MM.1S (cell line): ENCODE data around the gene GNAI2.

Source experiments
- DNase-seq: peaks from one replicate; pipeline ENCODE4 v3.0.0-alpha.2; 2015
- H2AFZ ChIP-seq: fragments of 300-600 bp; sonication (generic); 2 replicates; pipeline ENCODE4 v1.6.0; 2016; ENCODE audit warnings: antibody characterized with exemption, low read length
- H3F3A ChIP-seq: fragments of 300-600 bp; sonication (generic); 2 replicates; pipeline ENCODE4 v1.6.1; 2016; ENCODE audit warnings: mild to moderate bottlenecking, antibody characterized with exemption, low read length, moderate library complexity, mixed read lengths; ENCODE audit not compliant: insufficient read depth
- H3K27ac ChIP-seq: fragments of 300-600 bp; sonication (generic); 2 replicates; pipeline ENCODE4 v1.5.1; 2016; ENCODE audit warnings: mild to moderate bottlenecking, low read length
- H3K27me3 ChIP-seq: fragments of 300-600 bp; sonication (generic); replicated peaks from 2 replicates; pipeline ENCODE4 v1.6.0; 2016; ENCODE audit warnings: low read length; ENCODE audit not compliant: insufficient read depth
- H3K36me3 ChIP-seq: fragments of 300-600 bp; sonication (generic); replicated peaks from 2 replicates; pipeline ENCODE4 v1.6.1; 2016; ENCODE audit warnings: mild to moderate bottlenecking, low read length, mixed read lengths; ENCODE audit not compliant: insufficient read depth
- H3K4me1 ChIP-seq: fragments of 300-600 bp; sonication (generic); 2 replicates; pipeline ENCODE4 v1.6.1; 2016; ENCODE audit warnings: low read length, mixed read lengths
- H3K4me2 ChIP-seq: fragments of 300-600 bp; sonication (generic); 2 replicates; pipeline ENCODE4 v1.6.0; 2016; ENCODE audit warnings: low read depth, low read length
- H3K4me3 ChIP-seq: fragments of 300-600 bp; sonication (generic); 2 replicates; pipeline ENCODE4 v1.5.1; 2016; ENCODE audit warnings: low read length, mixed read lengths
- H3K79me2 ChIP-seq: fragments of 300-600 bp; sonication (generic); 2 replicates; pipeline ENCODE4 v1.6.1; 2016; ENCODE audit warnings: mixed run types, low read length, mixed read lengths
- H3K9ac ChIP-seq: fragments of 300-600 bp; sonication (generic); 2 replicates; pipeline ENCODE4 v1.6.1; 2016; ENCODE audit warnings: low read length, mixed read lengths
- H3K9me2 ChIP-seq: fragments of 300-600 bp; sonication (generic); replicated peaks from 2 replicates; pipeline ENCODE4 v1.6.1; 2016; ENCODE audit warnings: mild to moderate bottlenecking, low read length, mixed read lengths; ENCODE audit not compliant: insufficient read depth
- H3K9me3 ChIP-seq: fragments of 300-600 bp; sonication (generic); replicated peaks from 2 replicates; pipeline ENCODE4 v1.6.1; 2016; ENCODE audit warnings: mild to moderate bottlenecking, low read length, mixed read lengths; ENCODE audit not compliant: insufficient read depth
- H4K20me1 ChIP-seq: fragments of 300-600 bp; sonication (generic); 2 replicates; pipeline ENCODE4 v1.6.1; 2016; ENCODE audit warnings: mild to moderate bottlenecking, low read length, moderate library complexity, mixed read lengths; ENCODE audit not compliant: insufficient read depth
- CTCF ChIP-seq: fragments of 300-600 bp; sonication (generic); IDR thresholded peaks from 2 replicates; pipeline ENCODE4 v1.5.1; 2016; ENCODE audit warnings: antibody characterized with exemption, low read length, mixed read lengths
- EZH2 ChIP-seq: fragments of 300-600 bp; sonication (generic); optimal IDR thresholded peaks from 2 replicates; pipeline ENCODE3; 2017; ENCODE audit warnings: low read depth, mild to moderate bottlenecking, antibody characterized with exemption, low read length, mixed read lengths
- EZH2phosphoT487 ChIP-seq: fragments of 300-600 bp; sonication (generic); IDR thresholded peaks from 2 replicates; pipeline ENCODE4 v1.6.1; 2018; ENCODE audit warnings: antibody characterized with exemption, low read length

The GNAI2 gene

GRCh38 chr3:50196253-50196801, 39.7 kb upstream of the GNAI2 start:
- no peaks in the 10 kb centered on the region for H3K36me3 ChIP-seq
- H3K4me2 ChIP-seq = no peak overlapping the region
- H3K4me1 ChIP-seq = no peaks in the 10 kb centered on the region
- no peak overlapping the region for H3K27ac ChIP-seq
- no peaks in the 10 kb centered on the region for H3F3A ChIP-seq
- H3K9me2 ChIP-seq = no peaks in the 10 kb centered on the region
- H3K79me2 ChIP-seq = no peaks in the 10 kb centered on the region
- H3K4me3 ChIP-seq = no peak overlapping the region
- peaks cover 82% of the 10 kb centered on the region for H3K27me3 ChIP-seq
- H3K9me3 ChIP-seq = no peaks in the 10 kb centered on the region
- no peak for TF ChIP-seq EZH2
- no peak for DNase-seq
- H2AFZ ChIP-seq = no peak overlapping the region
- H3K9ac ChIP-seq = no peak overlapping the region
- no peaks in the 10 kb centered on the region for H4K20me1 ChIP-seq

- H3K9me2 ChIP-seq = no peaks in the 10 kb centered on the region
- no peak overlapping the region for H3K9ac ChIP-seq
- TF ChIP-seq EZH2phosphoT487 (no peak), EZH2 (no peak), CTCF (no peak)
- no peak for DNase-seq
- no peaks in the 10 kb centered on the region for H3K79me2 ChIP-seq
- no peak overlapping the region for H3K4me2 ChIP-seq
- H3K4me1 ChIP-seq = no peaks in the 10 kb centered on the region
- H3K9me3 ChIP-seq = no peaks in the 10 kb centered on the region
- H3K27me3 ChIP-seq = peaks cover 87% of the 10 kb centered on the region
- H4K20me1 ChIP-seq = no peaks in the 10 kb centered on the region; the same call in 1 of the 2 replicates
- H3K4me3 ChIP-seq = no peak overlapping the region
- no peaks in the 10 kb centered on the region for H3F3A ChIP-seq
- H3K27ac ChIP-seq = no peak overlapping the region
- H2AFZ ChIP-seq = no peak overlapping the region
- no peaks in the 10 kb centered on the region for H3K36me3 ChIP-seq
Measured at GRCh38 chr3:50201573-50202315, 34.3 kb upstream of the GNAI2 start.

GRCh38 chr3:50202353-50203112, 33.5 kb upstream of the GNAI2 start:
- TF ChIP-seq EZH2phosphoT487 (no peak), CTCF (no peak), EZH2 (no peak)
- no peak for DNase-seq
- Histone ChIP-seq H2AFZ (no peak overlapping the region), H3K27me3 (peaks cover 86% of the 10 kb centered on the region), H3K9me3 (no peaks in the 10 kb centered on the region), H3K4me3 (no peak overlapping the region), H4K20me1 (no peaks in the 10 kb centered on the region; the same call in 1 of the 2 replicates), H3K79me2 (no peaks in the 10 kb centered on the region), H3K36me3 (no peaks in the 10 kb centered on the region), H3K9me2 (no peaks in the 10 kb centered on the region), H3F3A (no peaks in the 10 kb centered on the region), H3K4me1 (no peaks in the 10 kb centered on the region), H3K9ac (no peak overlapping the region), H3K4me2 (no peak overlapping the region), H3K27ac (no peak overlapping the region)
